Heart left ventricle (tissue), 13 donors: ENCODE data around the gene HYPK.

Source experiments
- POLR2A ChIP-seq, 2 donors: fragments of 450-650 bp; IDR thresholded peaks; one replicate each; pipeline ENCODE4 v1.6.1; 2017; ENCODE audit warnings: antibody characterized with exemption in 2 of 2, mild to moderate bottlenecking in 2 of 2, moderate library complexity in 2 of 2
- TF ChIP-seq, protein P1 (sequence below), 12 donors: fragments of 200-600 bp; sonication (generic) in 4 of 12; IDR thresholded peaks; one replicate each; pipeline versions ENCODE4 v1.5.0 to v1.8.0; 2018 to 2022; ENCODE audit warnings: antibody characterized with exemption in 12 of 12, mild to moderate bottlenecking in 5 of 12
- donor health status: ischemic (EF 13 %, LVEDD 7.1; RV severe dilation, severe dysfunction).
- donor health status: DM: no; HTN: yes; CAD: no.
- donor health status: DM: no; HTN: no; CAD: no.
- donor health status: ischemic (EF 25% LVEDD 6.9; RV normal size, moderate dysfunction).
- donor health status: ischemic (EF 25% LVEDD 5.7; RV mildly dilated, moderate dysfunction).
- donor health status: ischemic (EF 35%, LVEDD 5.7; RV mildly dilated, moderate dysfunction).
- donor health status: nonischemic (EF 11% LVEDD 7.7; RV severe dilation, severe dysfunction).
- donor health status: DM: yes; HTN: yes; CAD: no.
- donor health status: PGD.
- donor health status: ischemic (EF 29% LVEDD 5.4; RV normal size, mild dysfunction).
- donor health status: nonischemic (EF 23%, LVEDD 6.1; RV moderate dilation, normal function).

GRCh38 chr15:43791993-43792760 is 8.2 kb upstream of the HYPK start, which contains the start of gene SERF2:
- TF ChIP-seq, protein P1, sequence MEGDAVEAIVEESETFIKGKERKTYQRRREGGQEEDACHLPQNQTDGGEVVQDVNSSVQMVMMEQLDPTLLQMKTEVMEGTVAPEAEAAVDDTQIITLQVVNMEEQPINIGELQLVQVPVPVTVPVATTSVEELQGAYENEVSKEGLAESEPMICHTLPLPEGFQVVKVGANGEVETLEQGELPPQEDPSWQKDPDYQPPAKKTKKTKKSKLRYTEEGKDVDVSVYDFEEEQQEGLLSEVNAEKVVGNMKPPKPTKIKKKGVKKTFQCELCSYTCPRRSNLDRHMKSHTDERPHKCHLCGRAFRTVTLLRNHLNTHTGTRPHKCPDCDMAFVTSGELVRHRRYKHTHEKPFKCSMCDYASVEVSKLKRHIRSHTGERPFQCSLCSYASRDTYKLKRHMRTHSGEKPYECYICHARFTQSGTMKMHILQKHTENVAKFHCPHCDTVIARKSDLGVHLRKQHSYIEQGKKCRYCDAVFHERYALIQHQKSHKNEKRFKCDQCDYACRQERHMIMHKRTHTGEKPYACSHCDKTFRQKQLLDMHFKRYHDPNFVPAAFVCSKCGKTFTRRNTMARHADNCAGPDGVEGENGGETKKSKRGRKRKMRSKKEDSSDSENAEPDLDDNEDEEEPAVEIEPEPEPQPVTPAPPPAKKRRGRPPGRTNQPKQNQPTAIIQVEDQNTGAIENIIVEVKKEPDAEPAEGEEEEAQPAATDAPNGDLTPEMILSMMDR (IDR thresholded peaks at IDR 0.05), result no peak
- peak; percentile 98 for TF ChIP-seq POLR2A (IDR thresholded peaks at IDR 0.05)
